Smooth muscle cell (in vitro differentiated cells): ENCODE data around the gene POLD4. TPM values are rescaled to one million over a fixed set of nuclear protein-coding genes. Genes with fewer than 3 reads are reported as not detected.

Source experiments
- DNase-seq: peaks from one replicate; lab custom pipeline; 2025; ENCODE audit not compliant: unreplicated experiment; lab: John Stamatoyannopoulos, UW
- H2AFZ ChIP-seq: fragments of 200-600 bp; sonication (generic); 2 replicates; pipeline ENCODE4 v1.6.0; 2016; ENCODE audit warnings: antibody characterized with exemption, low read depth, mild to moderate bottlenecking
- H3F3A ChIP-seq: fragments of 200-600 bp; sonication (generic); 2 replicates; pipeline ENCODE4 v1.6.0; 2017; ENCODE audit warnings: antibody characterized with exemption, low read depth
- H3K27ac ChIP-seq: fragments of 200-600 bp; sonication (generic); 2 replicates; pipeline ENCODE4 v1.5.1; 2016; ENCODE audit warnings: low read depth, mild to moderate bottlenecking
- H3K27me3 ChIP-seq: fragments of 200-600 bp; sonication (generic); 2 replicates; pipeline ENCODE4 v1.6.1; 2016; ENCODE audit warnings: low read depth, mild to moderate bottlenecking
- H3K36me3 ChIP-seq: fragments of 200-600 bp; sonication (generic); 2 replicates; pipeline ENCODE4 v1.5.1; 2016; ENCODE audit warnings: low read depth
- H3K4me1 ChIP-seq: fragments of 200-600 bp; sonication (generic); 2 replicates; pipeline ENCODE4 v1.5.1; 2016; ENCODE audit warnings: low read depth
- H3K4me2 ChIP-seq: fragments of 200-600 bp; sonication (generic); 2 replicates; pipeline ENCODE4 v1.6.0; 2016; ENCODE audit warnings: mild to moderate bottlenecking
- H3K4me3 ChIP-seq: fragments of 200-600 bp; sonication (generic); 2 replicates; pipeline ENCODE4 v1.5.1; 2016; ENCODE audit warnings: mild to moderate bottlenecking
- H3K79me2 ChIP-seq: fragments of 200-600 bp; sonication (generic); 2 replicates; pipeline ENCODE4 v1.6.0; 2016; ENCODE audit warnings: low read depth, mild to moderate bottlenecking
- H3K9ac ChIP-seq: fragments of 200-600 bp; sonication (generic); 2 replicates; pipeline ENCODE4 v1.6.0; 2016; ENCODE audit warnings: low read depth
- H3K9me3 ChIP-seq: fragments of 200-600 bp; sonication (generic); replicated peaks from 2 replicates; pipeline ENCODE4 v1.5.1; 2016; ENCODE audit warnings: low read depth
- H4K20me1 ChIP-seq: fragments of 200-600 bp; sonication (generic); 2 replicates; pipeline ENCODE4 v1.6.0; 2016; ENCODE audit warnings: low read depth
- CTCF ChIP-seq: fragments of 200-600 bp; sonication (generic); IDR thresholded peaks from 2 replicates; pipeline ENCODE4 v1.5.1; 2017; ENCODE audit warnings: borderline replicate concordance, mild to moderate bottlenecking, antibody characterized with exemption; ENCODE audit not compliant: insufficient read depth, poor library complexity, severe bottlenecking
- WGBS: methylation state at CpG from one replicate; pipeline ENCODE4 v1.1.7; 2016; ENCODE audit warnings: low lambda C conversion rate; 5-methylcytosine and 5-hydroxymethylcytosine counted together
- polyA plus RNA-seq: library from polyadenylated mRNA; unstranded; fragments of >200 nt; fragmentation: Nextera tagmentation; extraction: Ambion mirVana; gene quantifications from 2 replicates; pipeline ENCODE4 v1.2.1, GENCODE V29; 2016
- total RNA-seq: library from RNA; depleted of rRNA; stranded (reverse); fragments of >200 nt; gene quantifications from 2 replicates; pipeline ENCODE4 v1.2.3, GENCODE V29; 2014

Gene POLD4
- total and polyA plus RNA-seq, 2 experiments from 2014 or later, result 61.4 to 113 TPM

- Histone ChIP-seq H3K27me3 (no peaks in the 10 kb centered on the region), H3K4me3 (no peak overlapping the region), H3K4me2 (no peak overlapping the region), H3K4me1 (peaks cover 24% of the 10 kb centered on the region), H3K9me3 (no peaks in the 10 kb centered on the region), H3K27ac (no peak overlapping the region), H3K79me2 (peaks cover 3% of the 10 kb centered on the region), H4K20me1 (peaks cover 1% of the 10 kb centered on the region), H2AFZ (no peak overlapping the region), H3K36me3 (no peaks in the 10 kb centered on the region), H3F3A (no peaks in the 10 kb centered on the region), H3K9ac (no peak overlapping the region)
- TF ChIP-seq CTCF, result no peak
- 97% methylated on average over 6 of the region's 6 CpGs for WGBS
- DNase-seq, result no peak
Observed at GRCh38 chr11:67376873-67377808, 23.8 kb upstream of the POLD4 start.

- Histone ChIP-seq H3K4me1 (peaks cover 33% of the 10 kb centered on the region), H3K4me3 (no peak overlapping the region), H3K79me2 (peaks cover 3% of the 10 kb centered on the region), H4K20me1 (peaks cover 10% of the 10 kb centered on the region), H3F3A (no peaks in the 10 kb centered on the region), H2AFZ (no peak overlapping the region), H3K27ac (no peak overlapping the region), H3K27me3 (no peaks in the 10 kb centered on the region), H3K9me3 (no peaks in the 10 kb centered on the region), H3K36me3 (no peaks in the 10 kb centered on the region), H3K9ac (no peak overlapping the region), H3K4me2 (no peak overlapping the region)
- DNase-seq, result no peak
- no peak for TF ChIP-seq CTCF
- WGBS, result 60% methylated on average over 7 of the region's 7 CpGs
Observed at GRCh38 chr11:67376063-67376820, 22.9 kb upstream of the POLD4 start.

GRCh38 chr11:67375320-67376055 lies 22.1 kb upstream of the POLD4 start:
- H4K20me1 ChIP-seq, result peaks cover 18% of the 10 kb centered on the region
- H3K79me2 ChIP-seq, result peaks cover 3% of the 10 kb centered on the region
- TF ChIP-seq CTCF, result no peak
- H3K4me3 ChIP-seq, result no peak overlapping the region
- H3K4me1 ChIP-seq, result peaks cover 41% of the 10 kb centered on the region
- H3K27ac ChIP-seq, result no peak overlapping the region
- H3K9ac ChIP-seq, result no peak overlapping the region
- H3K4me2 ChIP-seq, result peak overlapping the region; percentile 44
- no peaks in the 10 kb centered on the region for H3K27me3 ChIP-seq
- 20% methylated on average over 7 of the region's 15 CpGs for WGBS
- no peaks in the 10 kb centered on the region for H3K9me3 ChIP-seq
- H3K36me3 ChIP-seq, result no peaks in the 10 kb centered on the region
- DNase-seq, result no peak
- no peak overlapping the region for H2AFZ ChIP-seq
- H3F3A ChIP-seq, result no peaks in the 10 kb centered on the region
